OCI-LY7 (cell line): ENCODE results near the gene PDAP1. TPM values are rescaled to one million over a fixed set of nuclear protein-coding genes. Genes with fewer than 3 reads are reported as not detected.

Experiments
- BruUV-seq: library from RNA; stranded (reverse); fragments of 400-500 nt; replicated peaks from 2 replicates; lab custom pipeline; 2021; lab: Mats Ljungman, UMichigan
- CTCF ChIA-PET: fragments of 300-600 bp; sonication (Branson Sonifier 250); formaldehyde crosslinking; loops from one replicate; lab custom pipeline; 2022; ENCODE audit warnings: antibody characterized with exemption; ENCODE audit not compliant: unreplicated experiment; lab: Charles Lee
- POLR2A ChIA-PET: fragments of 300-600 bp; sonication (Branson Sonifier 250); formaldehyde crosslinking; loops from one replicate; lab custom pipeline; 2022; ENCODE audit warnings: antibody characterized with exemption; lab: Charles Lee
- DNase-seq: peaks from one replicate; pipeline ENCODE4 v3.0.0-alpha.2; 2015; ENCODE audit warnings: low spot score
- H2AFZ ChIP-seq: fragments of 200-600 bp; sonication (generic), shearing (Covaris generic); 2 replicates; pipeline ENCODE4 v1.6.1; 2014; ENCODE audit warnings: mild to moderate bottlenecking, antibody characterized with exemption, low read length, moderate library complexity
- H3K27ac ChIP-seq: fragments of 200-600 bp; sonication (generic); 2 replicates; pipeline ENCODE4 v1.5.1; 2014; ENCODE audit warnings: mixed run types, low read depth, mild to moderate bottlenecking, moderate library complexity, low read length, inconsistent platforms; ENCODE audit not compliant: poor library complexity, severe bottlenecking
- H3K36me3 ChIP-seq: fragments of 200-600 bp; sonication (generic); 2 replicates; pipeline ENCODE4 v1.6.1; 2014; ENCODE audit warnings: mild to moderate bottlenecking, antibody characterized with exemption, low read length, moderate library complexity, mixed read lengths; ENCODE audit not compliant: insufficient read depth
- H3K4me1 ChIP-seq: fragments of 200-600 bp; sonication (generic); 2 replicates; pipeline ENCODE4 v1.5.1; 2014; ENCODE audit warnings: mild to moderate bottlenecking, low read length; ENCODE audit not compliant: insufficient read depth, poor library complexity, severe bottlenecking
- H3K4me2 ChIP-seq: fragments of 200-600 bp; sonication (generic); 2 replicates; pipeline ENCODE4 v1.6.1; 2014; ENCODE audit warnings: mild to moderate bottlenecking, low read length
- H3K4me3 ChIP-seq: fragments of 200-600 bp; sonication (generic); 2 replicates; pipeline ENCODE4 v1.5.1; 2014; ENCODE audit warnings: mild to moderate bottlenecking, low read depth, low read length; ENCODE audit not compliant: poor library complexity, severe bottlenecking
- H3K79me2 ChIP-seq: fragments of 200-600 bp; sonication (generic); 2 replicates; pipeline ENCODE4 v1.6.1; 2016; ENCODE audit warnings: low read depth, mild to moderate bottlenecking, low read length, moderate library complexity, mixed read lengths; ENCODE audit not compliant: insufficient read depth
- H3K9me2 ChIP-seq: fragments of 200-600 bp; sonication (generic); 2 replicates; pipeline ENCODE4 v1.6.1; 2016; ENCODE audit warnings: mild to moderate bottlenecking, low read length, mixed read lengths; ENCODE audit not compliant: insufficient read depth
- H3K9me3 ChIP-seq: fragments of 200-600 bp; sonication (generic); 2 replicates; pipeline ENCODE4 v1.6.1; 2014; ENCODE audit warnings: mild to moderate bottlenecking, mixed run types, low read length, mixed read lengths
- H4K20me1 ChIP-seq: fragments of 200-600 bp; sonication (generic); 2 replicates; pipeline ENCODE4 v1.6.1; 2014; ENCODE audit warnings: mild to moderate bottlenecking, antibody characterized with exemption, low read length, moderate library complexity, mixed read lengths; ENCODE audit not compliant: insufficient read depth
- CTCF ChIP-seq: fragments of 200-600 bp; sonication (generic); conservative IDR thresholded peaks from 2 replicates; pipeline ENCODE4 v1.5.1; 2014; ENCODE audit warnings: mild to moderate bottlenecking, antibody characterized with exemption, low read length, moderate library complexity, mixed read lengths
- EZH2phosphoT487 ChIP-seq: fragments of 200-600 bp; sonication (generic); IDR thresholded peaks from 2 replicates; pipeline ENCODE4 v1.6.1; 2018; ENCODE audit warnings: low read depth, borderline replicate concordance, mild to moderate bottlenecking, mixed run types, antibody characterized with exemption, low read length, moderate library complexity, mixed read lengths
- intact Hi-C: fragments of 100-400 bp; cut with micrococcal nuclease; formaldehyde crosslinking; loops from one replicate; pipeline ENCODE4 v1.10.0; 2022; ENCODE audit not compliant: unreplicated experiment
- total RNA-seq, 2 experiments: library from RNA; depleted of rRNA in 1 of 2; stranded (reverse); fragments of >200 nt in 1 of 2; shearing (Covaris generic) in 1 of 2; gene quantifications; 2 replicates each; pipeline ENCODE4 v1.2.3, GENCODE V29; 2014 to 2022

Gene PDAP1
- total RNA-seq, 2 experiments from 2014 or later = 33.7 to 135 TPM

- H3K79me2 ChIP-seq = peaks cover 18% of the 10 kb centered on the region
- H2AFZ ChIP-seq = no peak overlapping the region
- peaks cover 19% of the 10 kb centered on the region for H3K36me3 ChIP-seq
- H4K20me1 ChIP-seq = no peaks in the 10 kb centered on the region
- no peaks in the 10 kb centered on the region for H3K9me2 ChIP-seq
- no peak for TF ChIP-seq EZH2phosphoT487
- no peak for TF ChIP-seq CTCF
- H3K9me3 ChIP-seq = no peaks in the 10 kb centered on the region
- H3K4me1 ChIP-seq = peaks cover 11% of the 10 kb centered on the region
- DNase-seq = no peak
- ChIA-PET POLR2A (interaction anchor here (0.7 kb wide), 1 partner anchor 8 kb away, joined by 4 read pairs; no protein-coding TSS in a partner anchor), CTCF (no interaction called here)
- BruUV-seq = no TSS peak
- H3K4me3 ChIP-seq = no peak overlapping the region
- no peak overlapping the region for H3K27ac ChIP-seq
- intact Hi-C loops = loop anchor here (5.0 kb wide), 1 partner anchor 36 kb away; the partner anchor contains the start of genes BUD31 and PDAP1
- H3K4me2 ChIP-seq = no peak overlapping the region
These were observed 36.9 kb downstream of the PDAP1 start for GRCh38 chr7:99371376-99371920.

DNA sequence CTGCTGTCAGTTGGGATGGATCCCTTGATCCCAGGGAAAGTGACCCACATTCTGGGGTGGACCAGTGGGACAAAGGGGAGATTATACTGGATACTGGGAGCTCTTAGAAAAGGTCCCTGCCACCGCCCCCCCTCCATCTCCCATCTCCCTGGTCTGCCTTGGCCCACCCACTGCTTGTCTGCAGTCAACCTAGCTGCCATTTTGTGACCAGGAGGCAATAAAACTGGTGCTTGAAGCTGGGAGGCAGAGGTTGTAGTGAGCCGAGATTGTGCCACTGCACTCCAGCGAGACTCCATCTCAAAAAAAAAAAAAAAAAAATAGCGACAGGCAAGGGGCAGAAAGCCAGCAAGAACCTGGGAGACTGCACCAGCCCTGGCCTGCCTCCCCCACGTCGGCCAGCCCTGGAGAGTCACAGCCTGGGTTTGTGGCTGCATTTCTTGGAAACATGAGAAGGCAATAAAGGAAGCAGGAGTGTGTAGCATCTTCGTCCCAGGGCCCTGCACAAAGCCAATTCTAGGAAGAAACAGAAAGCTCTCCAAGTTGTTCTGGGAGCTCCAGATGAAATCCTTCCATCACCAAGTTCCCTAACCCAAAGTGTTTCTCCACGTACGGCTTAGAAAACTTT lies 38.5 kb downstream of the PDAP1 start:
- no peaks in the 10 kb centered on the region for H3K4me1 ChIP-seq
- no peaks in the 10 kb centered on the region for H3K9me3 ChIP-seq
- H3K36me3 ChIP-seq = peaks cover 28% of the 10 kb centered on the region
- no TSS peak for BruUV-seq
- no peak overlapping the region for H3K4me2 ChIP-seq
- H3K4me3 ChIP-seq = no peak overlapping the region
- H3K27ac ChIP-seq = no peak overlapping the region
- intact Hi-C loops = loop anchor here (5.0 kb wide), 1 partner anchor 37 kb away; the partner anchor contains the start of genes BUD31 and PDAP1
- POLR2A ChIA-PET = interaction anchor here (0.7 to 1.0 kb wide), 2 partner anchors 9 to 40 kb away, joined by 3 to 4 read pairs; no protein-coding TSS in a partner anchor
- H3K79me2 ChIP-seq = peaks cover 2% of the 10 kb centered on the region; the same call in 1 of the 2 replicates
- TF ChIP-seq CTCF = no peak
- no peak overlapping the region for H2AFZ ChIP-seq
- H4K20me1 ChIP-seq = no peaks in the 10 kb centered on the region
- H3K9me2 ChIP-seq = no peaks in the 10 kb centered on the region
- CTCF ChIA-PET = no interaction called here
- DNase-seq = no peak
